Mononuclear cell (primary cell): ENCODE results near the gene SHH. TPM values are rescaled to one million over a fixed set of nuclear protein-coding genes. Genes with fewer than 3 reads are reported as not detected.

ENCODE experiments used
- H3K27me3 ChIP-seq: 2 replicates; pipeline ENCODE4 v1.6.0; 2011; ENCODE audit warnings: low read length, control low read depth; ENCODE audit not compliant: insufficient read depth
- H3K4me1 ChIP-seq: 2 replicates; pipeline ENCODE4 v1.5.1; 2011; ENCODE audit warnings: mild to moderate bottlenecking, low read length, control low read depth; ENCODE audit not compliant: insufficient read depth
- H3K4me3 ChIP-seq: 2 replicates; pipeline ENCODE4 v1.5.1; 2011; ENCODE audit warnings: mild to moderate bottlenecking, low read length, moderate library complexity
- H3K9me3 ChIP-seq: 2 replicates; pipeline ENCODE4 v1.5.1; 2011; ENCODE audit warnings: low read depth, mild to moderate bottlenecking, control low read depth, low read length
- total RNA-seq: library from RNA; depleted of rRNA; stranded (reverse); fragments of >200 nt; gene quantifications from one replicate; pipeline ENCODE4 v1.2.3, GENCODE V29; 2012

Gene SHH
- total RNA-seq, 1 donor: 0.10 TPM

GRCh38 chr7:155834486-155835048 is 22.3 kb upstream of the SHH start:
- no peak overlapping the region for H3K4me3 ChIP-seq
- no peaks in the 10 kb centered on the region for H3K4me1 ChIP-seq
- no peaks in the 10 kb centered on the region for H3K27me3 ChIP-seq
- no peaks in the 10 kb centered on the region for H3K9me3 ChIP-seq

GRCh38 chr7:155833651-155834050 is 21.4 kb upstream of the SHH start:
- H3K9me3 ChIP-seq: no peaks in the 10 kb centered on the region
- H3K4me1 ChIP-seq: no peaks in the 10 kb centered on the region
- H3K27me3 ChIP-seq: no peaks in the 10 kb centered on the region
- H3K4me3 ChIP-seq: no peak overlapping the region

- Histone ChIP-seq H3K27me3 (no peaks in the 10 kb centered on the region), H3K4me1 (no peaks in the 10 kb centered on the region), H3K9me3 (no peaks in the 10 kb centered on the region), H3K4me3 (no peak overlapping the region)
These were observed 20.3 kb upstream of the SHH start for GRCh38 chr7:155832581-155832981.

GRCh38 chr7:155831807-155832524 is 19.7 kb upstream of the SHH start:
- Histone ChIP-seq H3K4me1 (no peaks in the 10 kb centered on the region), H3K27me3 (no peaks in the 10 kb centered on the region)

GRCh38 chr7:155830961-155831806 is 18.9 kb upstream of the SHH start:
- Histone ChIP-seq H3K27me3 (no peaks in the 10 kb centered on the region), H3K9me3 (no peaks in the 10 kb centered on the region), H3K4me3 (no peak overlapping the region), H3K4me1 (no peaks in the 10 kb centered on the region)

More at GRCh38 chr7:155831807-155832524, 19.7 kb upstream of the SHH start:
- H3K9me3 ChIP-seq: no peaks in the 10 kb centered on the region
- H3K4me3 ChIP-seq: no peak overlapping the region

- Histone ChIP-seq H3K4me1 (no peaks in the 10 kb centered on the region), H3K9me3 (no peaks in the 10 kb centered on the region), H3K27me3 (no peaks in the 10 kb centered on the region), H3K4me3 (no peak overlapping the region)
These were observed 17.7 kb upstream of the SHH start for GRCh38 chr7:155829796-155830470.

GRCh38 chr7:155825336-155825735 is 13.1 kb upstream of the SHH start:
- no peaks in the 10 kb centered on the region for H3K4me1 ChIP-seq
- H3K4me3 ChIP-seq: no peak overlapping the region
- H3K27me3 ChIP-seq: no peaks in the 10 kb centered on the region
- H3K9me3 ChIP-seq: no peaks in the 10 kb centered on the region

- Histone ChIP-seq H3K4me1 (no peaks in the 10 kb centered on the region), H3K4me3 (no peak overlapping the region), H3K9me3 (no peaks in the 10 kb centered on the region), H3K27me3 (no peaks in the 10 kb centered on the region)
These were observed 12.1 kb upstream of the SHH start for GRCh38 chr7:155824227-155824886.

GRCh38 chr7:155821851-155822250 is 9.6 kb upstream of the SHH start:
- H3K4me1 ChIP-seq: no peaks in the 10 kb centered on the region

GRCh38 chr7:155820788-155821187 is 8.5 kb upstream of the SHH start:
- H3K4me3 ChIP-seq: no peak overlapping the region
- no peaks in the 10 kb centered on the region for H3K9me3 ChIP-seq
- no peaks in the 10 kb centered on the region for H3K27me3 ChIP-seq
- no peaks in the 10 kb centered on the region for H3K4me1 ChIP-seq

More at GRCh38 chr7:155821851-155822250, 9.6 kb upstream of the SHH start:
- no peaks in the 10 kb centered on the region for H3K9me3 ChIP-seq
- H3K27me3 ChIP-seq: no peaks in the 10 kb centered on the region
- no peak overlapping the region for H3K4me3 ChIP-seq

- H3K4me1 ChIP-seq: no peaks in the 10 kb centered on the region
- no peak overlapping the region for H3K4me3 ChIP-seq
- no peaks in the 10 kb centered on the region for H3K27me3 ChIP-seq
- H3K9me3 ChIP-seq: no peaks in the 10 kb centered on the region
These were observed 8.0 kb upstream of the SHH start for GRCh38 chr7:155820246-155820645.

GRCh38 chr7:155819186-155819585 is 6.9 kb upstream of the SHH start:
- no peak overlapping the region for H3K4me3 ChIP-seq
- H3K4me1 ChIP-seq: no peaks in the 10 kb centered on the region
- H3K9me3 ChIP-seq: no peaks in the 10 kb centered on the region
- H3K27me3 ChIP-seq: peaks cover 2% of the 10 kb centered on the region

GRCh38 chr7:155818820-155819168 is 6.5 kb upstream of the SHH start:
- H3K27me3 ChIP-seq: peaks cover 6% of the 10 kb centered on the region
- H3K4me1 ChIP-seq: no peaks in the 10 kb centered on the region
- H3K4me3 ChIP-seq: no peak overlapping the region
- H3K9me3 ChIP-seq: no peaks in the 10 kb centered on the region

- H3K4me1 ChIP-seq: no peaks in the 10 kb centered on the region
- H3K9me3 ChIP-seq: no peaks in the 10 kb centered on the region
- H3K27me3 ChIP-seq: peaks cover 11% of the 10 kb centered on the region
- H3K4me3 ChIP-seq: no peak overlapping the region
These were observed 6.0 kb upstream of the SHH start for GRCh38 chr7:155818154-155818819.
